Body of pancreas (tissue), 4 donors: ENCODE results near the gene TXLNA. TPM values are rescaled to one million over a fixed set of nuclear protein-coding genes. Genes with fewer than 3 reads are reported as not detected.

Experiments
- ATAC-seq: fragments of 150-250 bp; one replicate; pipeline ENCODE4 v1.9.1; 2016
- DNase-seq, 4 donors: peaks; one replicate each; pipeline ENCODE4 v3.0.0-alpha.2; 2019
- H3K27ac ChIP-seq, 4 donors: fragments of 200-600 bp; sonication (generic); 1 replicate in 3 of 4; 2 replicates in 1 of 4; pipeline versions ENCODE4 v1.5.1 to v1.6.1; 2016 to 2019; ENCODE audit warnings: mild to moderate bottlenecking in 1 of 4, mixed read lengths in 1 of 4, moderate library complexity in 1 of 4
- H3K27me3 ChIP-seq, 2 donors: fragments of 200-600 bp; sonication (generic); one replicate each; pipeline ENCODE4 v1.6.0; 2016; ENCODE audit warnings: mild to moderate bottlenecking in 1 of 2
- H3K36me3 ChIP-seq, 2 donors: fragments of 200-600 bp; sonication (generic); replicated peaks in 1 of 2; 2 replicates each; pipeline ENCODE4 v1.5.1; 2016; ENCODE audit warnings: low read depth in 2 of 2; ENCODE audit not compliant: insufficient read depth in 1 of 2
- H3K4me1 ChIP-seq: fragments of 200-600 bp; sonication (generic); one replicate; pipeline ENCODE4 v1.6.0; 2016
- H3K4me3 ChIP-seq, 2 donors: fragments of 200-600 bp; sonication (generic); 1 replicate in 1 of 2; 2 replicates in 1 of 2; pipeline ENCODE4 v1.5.1; 2016 to 2019
- H3K9me3 ChIP-seq, 3 donors: fragments of 200-600 bp; sonication (generic); 1 replicate in 2 of 3; 2 replicates in 1 of 3; pipeline ENCODE4 v1.5.1; 2016
- CTCF ChIP-seq, 7 experiments: fragments of 450-650 bp in 4 of 7; fragments of 200-600 bp in 3 of 7; sonication (generic) in 3 of 7; IDR thresholded peaks; one replicate each; pipeline ENCODE4 v1.5.1; 2016 to 2019; ENCODE audit warnings: antibody characterized with exemption in 7 of 7
- POLR2A ChIP-seq, 3 donors: fragments of 450-650 bp; IDR thresholded peaks; one replicate each; pipeline ENCODE4 v1.6.1; 2016; ENCODE audit warnings: antibody characterized with exemption in 3 of 3, mild to moderate bottlenecking in 2 of 3
- WGBS, 2 donors: methylation state at CpG; one replicate each; pipeline ENCODE4 v1.1.5; 2017; 5-methylcytosine and 5-hydroxymethylcytosine counted together
- intact Hi-C: fragments of 100-400 bp; cut with DNase I; formaldehyde crosslinking; loops from one replicate; pipeline ENCODE4 v1.15.1; 2023
- total RNA-seq, 2 donors: library from RNA; depleted of rRNA; stranded (reverse); fragments of >200 nt; gene quantifications; one replicate each; pipeline ENCODE4 v1.1.0, GENCODE V29; 2016

Gene TXLNA
- total RNA-seq, 2 donors from 2014 or later: 20.0 to 23.4 TPM

- DNase-seq: no peak
- intact Hi-C loops: no loop called here
- no peaks in the 10 kb centered on the region for H3K9me3 ChIP-seq
- peaks cover 27 to 28% of the 10 kb centered on the region in 2 donors for H3K36me3 ChIP-seq
- TF ChIP-seq POLR2A (IDR thresholded peaks at IDR 0.05) (no peak), CTCF (IDR thresholded peaks at IDR 0.05) (no peak)
- ATAC-seq: no peak
- no peaks in the 10 kb centered on the region for H3K27me3 ChIP-seq
- WGBS, 2 donors: 81 to 100% methylated on average over 1 of the region's 1 CpG
- H3K27ac ChIP-seq: no peak overlapping the region
- peaks cover 30% of the 10 kb centered on the region for H3K4me1 ChIP-seq
- no peak overlapping the region for H3K4me3 ChIP-seq
Measured at GRCh38 chr1:32197074-32197473, 17.6 kb downstream of the TXLNA start.

GRCh38 chr1:32197837-32198236, 18.4 kb downstream of the TXLNA start:
- H3K9me3 ChIP-seq: no peaks in the 10 kb centered on the region

GRCh38 chr1:32198237-32199042, 19.0 kb downstream of the TXLNA start:
- Histone ChIP-seq H3K27ac (no peak overlapping the region), H3K27me3 (no peaks in the 10 kb centered on the region), H3K4me3 (no peak overlapping the region), H3K36me3 (peaks cover 15 to 17% of the 10 kb centered on the region in 2 donors), H3K4me1 (peaks cover 31% of the 10 kb centered on the region), H3K9me3 (no peaks in the 10 kb centered on the region)
- 77 to 83% methylated on average over 3 of the region's 3 CpGs for WGBS, 2 donors
- ATAC-seq (no peak), DNase-seq (no peak)
- intact Hi-C loops: no loop called here
- no peak for TF ChIP-seq CTCF (IDR thresholded peaks at IDR 0.05)
- no peak for TF ChIP-seq POLR2A (IDR thresholded peaks at IDR 0.05)

More at GRCh38 chr1:32197837-32198236, 18.4 kb downstream of the TXLNA start:
- no peak for ATAC-seq
- Histone ChIP-seq H3K36me3 (peaks cover 20 to 22% of the 10 kb centered on the region in 2 donors), H3K4me3 (no peak overlapping the region), H3K27ac (no peak overlapping the region), H3K4me1 (peaks cover 31% of the 10 kb centered on the region), H3K27me3 (no peaks in the 10 kb centered on the region)
- DNase-seq: no peak
- TF ChIP-seq CTCF (IDR thresholded peaks at IDR 0.05) (no peak), POLR2A (IDR thresholded peaks at IDR 0.05) (no peak)
- 39 to 53% methylated on average over 6 of the region's 6 CpGs for WGBS, 2 donors
- intact Hi-C loops: no loop called here

- no peak for ATAC-seq
- no peak for DNase-seq
- peak overlapping the region; percentile 72 to 77 (median 74) for H3K27ac ChIP-seq
- 56 to 83% methylated on average over 2 to 4 of the region's 4 CpGs for WGBS, 2 donors
- H3K27me3 ChIP-seq: no peaks in the 10 kb centered on the region
- H3K4me1 ChIP-seq: peaks cover 31% of the 10 kb centered on the region
- H3K36me3 ChIP-seq: peaks cover 7 to 11% of the 10 kb centered on the region in 2 donors
- TF ChIP-seq POLR2A (IDR thresholded peaks at IDR 0.05): no peak
- TF ChIP-seq CTCF (IDR thresholded peaks at IDR 0.05): no peak
- H3K9me3 ChIP-seq: no peaks in the 10 kb centered on the region
- H3K4me3 ChIP-seq: no peak overlapping the region
- intact Hi-C loops: no loop called here
Measured at GRCh38 chr1:32199043-32199716, 19.7 kb downstream of the TXLNA start.
